ENCODE measurements around the gene RIMBP2.

Gene RIMBP2

DNA sequence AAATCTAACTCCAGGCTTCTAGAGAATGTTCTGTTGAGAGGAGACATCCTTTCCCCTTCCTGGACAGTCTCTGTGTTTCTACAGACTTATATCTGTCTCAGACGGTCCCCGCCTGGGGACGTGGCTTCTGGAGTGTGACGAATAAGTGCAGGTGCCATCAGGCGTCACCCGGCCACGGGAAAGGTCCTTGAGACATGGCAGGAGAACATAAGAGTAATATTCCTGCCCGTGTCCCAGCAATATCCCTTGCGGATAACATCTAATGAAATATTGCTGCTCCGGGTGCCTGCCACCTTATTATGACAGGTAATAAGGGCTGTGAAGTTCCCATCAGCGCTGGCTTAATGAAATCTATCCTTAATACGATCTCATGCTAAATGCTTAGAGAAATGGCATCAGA is 238.8 kb downstream of the RIMBP2 start:
- DNase-seq: no peak

DNA sequence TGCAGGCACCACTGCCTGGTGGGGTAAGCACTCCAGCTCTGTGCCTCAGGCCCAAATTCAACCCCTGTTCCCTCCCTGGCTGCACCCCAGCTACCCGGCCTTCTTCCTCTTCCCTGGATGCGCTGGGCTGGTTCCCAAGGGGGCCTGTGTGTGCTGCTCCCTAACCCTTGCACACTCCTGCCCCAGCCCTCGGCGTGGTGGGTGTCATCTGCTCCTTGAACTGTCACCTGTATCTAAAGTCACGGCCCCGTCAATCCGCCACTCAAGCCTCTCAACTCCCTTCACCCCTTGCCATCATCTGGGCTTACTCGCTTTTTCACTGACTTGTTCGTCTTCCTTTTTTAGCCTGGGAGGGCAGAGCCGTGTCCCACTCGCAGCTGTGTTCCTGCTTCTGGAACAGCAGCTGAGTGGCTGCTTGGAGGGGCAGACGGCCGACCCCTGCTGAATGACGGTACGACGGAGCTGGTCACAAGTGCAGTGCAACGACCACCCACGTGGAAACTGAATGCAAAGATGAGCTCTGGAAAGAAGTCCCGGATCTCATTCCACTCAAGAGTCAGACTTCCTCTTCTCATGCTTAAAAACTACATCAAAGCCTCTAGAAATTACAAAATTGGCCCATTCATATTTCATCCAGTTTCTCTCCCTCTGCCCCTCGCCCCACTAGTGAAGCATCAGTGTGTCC is 239.5 kb downstream of the RIMBP2 start:
- no peak for DNase-seq

DNA sequence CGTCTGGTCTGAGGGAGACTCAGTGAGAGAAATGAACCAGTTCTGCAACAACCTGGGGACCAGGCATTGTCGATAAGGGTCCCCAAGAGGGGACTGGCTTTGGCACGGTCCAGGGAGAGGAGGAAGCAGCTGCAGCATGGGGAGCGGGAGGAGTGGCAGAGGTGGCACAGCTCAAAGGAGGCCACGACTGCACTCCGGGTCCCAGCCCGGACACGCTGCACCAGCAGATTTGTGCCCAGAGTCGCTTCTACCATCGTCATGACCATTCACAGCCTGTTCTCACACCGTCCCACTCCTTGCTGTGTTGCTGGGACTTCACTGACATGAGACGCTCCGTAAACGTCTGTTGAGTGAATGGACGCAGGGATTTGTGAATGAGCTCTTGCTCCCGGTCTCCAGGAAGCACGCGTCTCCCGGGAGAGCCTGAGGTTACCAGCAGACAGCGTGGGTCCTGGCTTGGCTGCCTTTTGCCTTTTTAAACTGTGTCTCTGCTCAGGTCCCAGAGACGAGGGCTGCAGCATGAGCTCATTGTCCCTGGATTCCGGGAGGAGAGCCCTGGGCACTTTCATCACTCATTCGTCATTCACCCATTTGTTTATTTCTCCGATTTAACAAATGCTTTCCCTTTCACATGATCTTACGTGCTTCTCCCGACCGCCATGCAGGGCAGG is 241.4 kb downstream of the RIMBP2 start:
- no peak for DNase-seq

DNA sequence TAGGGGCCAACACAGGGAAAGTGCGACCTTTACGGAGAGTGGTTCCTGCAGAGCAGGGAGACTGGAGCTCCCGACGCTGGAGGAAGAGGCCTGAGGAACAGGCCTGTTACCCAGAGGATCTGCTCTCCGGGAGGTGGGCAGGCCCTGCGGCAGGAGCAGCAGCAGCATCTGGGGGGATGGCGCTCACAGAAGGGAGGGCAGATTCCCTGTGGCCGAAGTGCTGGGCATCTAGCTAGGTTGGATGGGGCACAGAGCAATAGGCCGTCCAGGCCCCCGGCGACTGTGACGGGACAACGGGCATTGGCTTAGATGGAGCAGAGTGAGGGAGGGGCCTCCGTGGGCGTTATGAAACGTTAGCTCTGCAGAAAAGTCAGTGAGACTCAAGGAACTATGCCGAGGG is 242.8 kb downstream of the RIMBP2 start:
- no peak for DNase-seq

DNA sequence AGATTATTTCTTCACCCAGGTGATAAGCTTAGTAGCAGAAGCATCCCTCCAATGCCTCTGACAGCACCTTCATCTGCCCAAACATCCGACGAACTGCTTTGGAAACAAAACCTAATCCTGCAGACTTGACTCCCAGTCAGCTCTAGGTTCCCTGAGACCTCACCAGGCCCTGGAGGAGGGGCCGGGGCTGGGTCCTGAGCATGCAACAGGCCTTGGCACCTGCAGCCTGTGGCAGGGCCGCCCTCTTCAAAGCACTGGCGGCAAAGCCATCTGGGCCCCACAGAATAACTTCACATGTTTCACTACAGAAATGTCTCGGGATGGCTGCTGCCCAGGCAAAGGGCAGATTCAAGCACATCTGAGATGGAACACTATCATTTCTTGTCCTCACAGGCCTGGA is 245.1 kb downstream of the RIMBP2 start:
- DNase-seq: no peak

DNA sequence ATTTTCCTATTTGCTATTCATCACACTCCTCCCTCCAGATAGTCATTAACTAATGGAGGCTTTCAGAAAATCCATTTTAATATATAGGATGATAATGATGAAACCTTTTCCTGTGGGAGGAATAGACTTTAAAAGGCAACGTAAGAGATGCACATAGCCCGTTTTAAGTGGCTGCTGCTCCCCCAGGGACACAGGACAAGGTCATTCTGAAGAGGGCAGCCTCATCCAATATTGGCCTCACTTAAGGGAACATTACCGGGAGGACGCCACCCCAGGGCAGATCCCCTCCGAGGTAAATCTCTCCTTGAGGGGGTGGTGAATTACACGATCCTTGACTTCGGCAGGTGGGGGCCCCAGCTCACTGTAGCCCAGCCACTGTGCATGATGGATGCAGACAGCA is 246.5 kb downstream of the RIMBP2 start:
- no peak for DNase-seq

DNA sequence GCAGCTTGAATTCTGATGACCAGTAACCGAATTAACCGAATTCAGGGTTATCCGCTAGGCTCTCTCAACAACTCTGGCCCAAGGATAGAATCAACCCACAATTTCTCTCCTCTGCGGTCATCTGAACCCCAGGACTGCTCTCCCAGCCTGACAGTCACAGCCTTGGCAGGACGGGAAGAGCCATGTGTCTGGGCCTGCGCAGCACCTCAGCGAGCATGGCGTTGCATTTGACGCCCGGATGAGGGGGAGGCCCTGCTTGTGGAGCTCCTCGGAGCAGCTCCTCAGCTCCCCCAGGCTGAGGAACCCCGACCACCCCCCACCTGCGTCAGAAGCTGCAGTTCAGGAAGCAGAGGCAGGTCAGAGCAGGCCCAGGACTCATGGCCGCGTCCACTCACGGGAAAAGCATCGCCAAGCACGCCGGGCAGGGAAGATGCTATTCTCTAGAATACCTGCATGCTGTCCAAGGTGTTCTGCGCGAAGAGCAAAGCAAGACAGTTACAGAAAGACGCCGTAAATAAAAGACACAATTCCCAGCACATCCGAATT is 247.3 kb downstream of the RIMBP2 start:
- no peak for DNase-seq

DNA sequence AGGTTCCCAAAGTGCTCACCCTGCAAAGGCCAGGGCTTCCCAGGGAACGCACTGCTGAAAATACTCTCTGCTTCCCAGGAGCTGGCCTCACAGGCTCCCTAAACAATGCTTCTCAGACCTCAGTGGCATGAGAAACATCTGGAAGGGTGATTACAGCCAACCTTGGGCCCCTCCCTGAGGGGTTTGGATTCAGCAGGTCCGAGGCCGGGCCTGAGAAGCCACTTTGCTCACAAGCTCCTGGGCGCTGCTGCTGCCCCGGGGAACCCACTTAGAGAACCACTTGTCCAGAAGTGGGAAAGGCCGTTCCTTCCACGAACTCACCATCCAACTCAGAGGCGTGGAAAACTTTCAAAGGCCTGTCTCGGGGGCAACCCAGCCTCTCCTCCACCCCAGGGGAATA is 247.9 kb downstream of the RIMBP2 start:
- DNase-seq: no peak

DNA sequence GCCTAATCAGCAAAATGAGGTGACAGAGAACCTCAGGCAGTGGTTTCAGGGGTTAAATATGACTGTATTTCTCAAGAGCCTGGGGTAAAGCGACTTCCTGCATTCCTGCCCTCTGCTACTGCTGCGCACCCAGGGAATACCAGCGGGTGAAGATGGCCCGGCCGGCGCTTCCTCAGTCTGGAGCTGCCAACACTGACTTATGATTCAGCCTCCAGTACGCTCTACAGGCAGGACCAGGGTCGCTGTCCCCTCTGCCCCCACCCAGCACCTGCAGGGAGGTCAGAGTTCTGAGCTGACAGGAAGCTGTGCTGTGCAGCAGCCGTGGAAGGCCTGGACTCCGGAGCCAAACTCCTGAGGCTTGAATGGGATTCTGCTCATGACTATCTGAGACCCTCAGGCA is 250.5 kb downstream of the RIMBP2 start:
- no peak for DNase-seq

DNA sequence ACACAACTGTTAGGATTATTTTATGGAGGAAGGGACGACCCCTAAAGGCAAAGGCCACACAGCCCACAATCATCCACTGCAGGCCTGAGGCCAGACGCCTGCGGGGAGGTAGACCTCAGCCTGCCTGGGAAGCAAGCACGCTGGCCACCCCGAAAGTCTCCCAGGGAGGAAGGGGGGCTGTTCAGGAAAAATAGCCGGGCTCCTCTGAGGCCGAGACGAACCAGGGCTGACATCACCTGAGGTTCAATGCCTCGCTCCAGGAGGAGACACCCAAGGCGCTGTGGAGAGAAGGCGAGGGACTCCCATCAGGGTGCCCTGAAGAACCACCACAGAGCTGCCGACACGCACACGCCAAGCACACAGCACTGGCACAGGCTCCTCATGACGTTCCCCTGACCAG is 251.1 kb downstream of the RIMBP2 start:
- no peak for DNase-seq

DNA sequence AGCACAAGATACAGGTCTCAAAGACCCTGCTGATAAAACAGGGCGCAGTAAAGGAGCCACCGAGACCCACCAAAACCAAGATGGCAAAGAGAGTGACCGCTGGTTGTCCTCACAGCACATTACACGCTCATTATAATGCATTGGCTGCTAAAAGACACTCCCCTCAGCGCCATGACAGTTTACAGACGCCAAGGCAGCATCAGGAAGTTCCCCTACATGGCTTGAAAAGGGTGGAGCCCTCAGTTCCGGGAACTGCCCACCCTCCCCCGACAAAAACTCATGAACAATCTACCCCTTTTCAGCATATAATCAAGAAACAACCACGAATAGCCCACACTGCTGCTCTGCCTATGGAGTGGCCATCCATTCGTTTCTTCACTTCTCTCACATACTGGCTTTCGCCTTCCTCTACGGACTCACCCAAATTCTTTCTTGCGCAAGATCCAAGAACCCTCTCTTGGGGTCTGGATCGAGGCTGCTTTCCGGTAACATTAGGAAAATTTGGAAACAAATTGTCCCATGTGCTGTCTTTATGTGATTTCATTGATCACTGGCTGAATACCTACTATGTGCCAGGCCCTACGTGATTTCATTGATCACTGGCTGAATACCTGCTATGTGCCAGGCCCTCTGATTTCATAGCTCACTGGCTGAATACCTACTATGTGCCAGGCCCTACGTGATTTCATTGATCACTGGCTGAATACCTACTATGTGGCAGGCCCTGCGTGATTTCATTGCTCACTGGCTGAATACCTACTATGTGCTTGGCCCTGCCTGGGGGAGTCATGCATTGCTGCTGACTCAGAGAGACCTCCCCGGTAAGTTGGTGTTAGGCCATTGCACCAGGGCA is 252.1 kb downstream of the RIMBP2 start:
- DNase-seq: peak; percentile 29

DNA sequence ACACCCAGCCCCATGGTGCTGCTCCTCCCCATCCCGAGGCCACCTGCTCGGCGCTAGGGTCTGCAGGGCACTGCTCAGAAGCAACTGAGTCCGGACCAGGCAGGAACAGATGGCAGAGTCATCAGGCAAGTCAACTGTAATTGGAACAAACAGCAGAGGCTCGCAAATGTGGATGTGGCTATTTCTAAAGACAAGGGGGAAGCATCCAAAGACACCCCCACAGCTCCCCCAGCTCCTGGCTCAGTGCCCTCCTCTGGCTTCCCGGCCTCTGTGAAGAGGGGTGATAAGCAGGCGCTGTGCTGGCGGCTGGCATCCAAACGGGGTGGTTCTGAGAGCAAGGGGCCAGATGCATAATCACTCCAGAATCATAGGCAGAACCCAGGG is 252.8 kb downstream of the RIMBP2 start:
- no peak for DNase-seq

DNA sequence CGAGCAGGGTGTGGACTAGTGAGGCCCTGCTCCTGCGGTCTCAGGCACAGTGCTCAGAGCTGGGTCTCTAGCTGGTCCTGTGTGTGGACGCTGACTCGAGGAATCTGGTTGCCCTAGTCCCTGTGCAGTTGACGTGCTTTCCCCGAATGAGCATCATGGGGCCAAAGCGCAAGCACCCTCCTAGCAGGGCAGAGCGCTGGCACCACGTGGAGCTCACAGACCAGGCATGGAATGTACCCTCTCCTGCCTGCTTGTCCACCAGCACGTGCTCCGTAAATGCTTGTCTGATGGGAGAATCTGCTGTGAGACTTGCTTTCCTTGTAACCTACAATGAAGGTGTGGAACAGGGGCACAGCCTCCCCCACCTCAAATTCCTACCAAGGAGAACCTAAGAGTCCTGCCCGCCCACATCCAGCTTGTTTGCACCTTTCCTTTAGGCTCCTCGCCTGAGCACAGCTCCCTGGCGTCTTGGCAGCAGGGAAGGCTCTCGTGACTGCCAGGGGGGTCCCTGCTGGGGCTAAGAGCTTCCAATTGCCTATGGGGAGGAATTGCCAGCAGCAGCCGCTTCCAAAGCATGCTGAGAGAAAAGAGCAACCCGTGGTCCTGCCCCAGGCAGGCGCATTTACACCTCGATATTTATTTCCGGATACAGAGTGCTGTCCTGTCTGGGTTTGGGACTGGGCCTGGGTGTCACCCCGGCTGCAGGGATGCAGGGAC is 253.4 kb downstream of the RIMBP2 start:
- DNase-seq: no peak

DNA sequence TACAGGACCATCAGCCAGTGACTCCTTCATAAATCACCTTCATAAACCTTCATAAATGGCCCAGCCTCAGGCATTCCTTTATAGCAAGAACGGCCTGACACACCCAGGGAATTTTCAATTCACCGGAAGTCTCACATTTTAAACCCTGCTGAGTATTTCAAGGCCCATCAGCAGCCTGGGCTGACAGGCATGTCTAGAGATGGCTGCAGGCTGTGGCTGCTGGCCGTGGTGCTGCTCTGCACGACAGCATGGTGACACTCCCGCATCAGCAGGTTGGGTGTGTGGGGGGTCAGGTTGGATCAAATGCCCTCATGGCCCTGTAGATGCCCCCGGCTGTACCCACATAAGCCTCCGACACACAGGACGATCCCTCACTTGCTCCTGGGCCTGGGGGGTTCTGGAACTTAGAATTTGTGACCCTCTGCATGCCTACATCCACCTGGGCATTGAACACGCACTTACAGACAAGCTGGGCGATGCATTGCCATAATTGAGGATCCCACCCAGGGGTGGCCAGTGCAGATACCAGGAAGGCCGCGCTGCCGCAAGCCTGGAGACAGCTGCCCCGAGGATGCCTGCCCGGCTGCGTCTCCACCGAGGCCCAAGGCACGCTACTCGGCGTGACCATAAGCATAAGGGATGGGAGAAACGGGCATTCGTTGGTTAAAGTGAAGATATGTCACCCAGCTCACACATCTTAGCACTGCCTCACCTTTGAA is 254.1 kb downstream of the RIMBP2 start:
- DNase-seq: no peak

DNA sequence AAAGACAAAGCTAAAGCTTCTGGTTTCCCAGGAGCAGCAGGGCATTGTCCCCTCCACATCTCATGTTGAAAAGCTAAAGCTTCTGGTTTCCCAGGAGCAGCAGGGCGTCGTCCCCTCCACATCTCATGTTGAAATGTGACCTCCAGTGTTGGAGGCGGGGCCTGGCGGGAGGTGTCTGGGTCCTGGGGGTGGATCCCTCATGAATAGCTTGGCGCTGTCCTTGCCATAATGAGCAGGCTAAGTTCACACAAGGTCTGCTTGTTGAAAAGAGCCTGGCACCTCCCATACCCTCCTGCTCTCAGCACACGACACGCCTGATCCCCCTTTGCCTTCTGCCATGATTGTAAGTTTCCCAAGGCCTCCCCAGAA is 254.7 kb downstream of the RIMBP2 start:
- DNase-seq: no peak

DNA sequence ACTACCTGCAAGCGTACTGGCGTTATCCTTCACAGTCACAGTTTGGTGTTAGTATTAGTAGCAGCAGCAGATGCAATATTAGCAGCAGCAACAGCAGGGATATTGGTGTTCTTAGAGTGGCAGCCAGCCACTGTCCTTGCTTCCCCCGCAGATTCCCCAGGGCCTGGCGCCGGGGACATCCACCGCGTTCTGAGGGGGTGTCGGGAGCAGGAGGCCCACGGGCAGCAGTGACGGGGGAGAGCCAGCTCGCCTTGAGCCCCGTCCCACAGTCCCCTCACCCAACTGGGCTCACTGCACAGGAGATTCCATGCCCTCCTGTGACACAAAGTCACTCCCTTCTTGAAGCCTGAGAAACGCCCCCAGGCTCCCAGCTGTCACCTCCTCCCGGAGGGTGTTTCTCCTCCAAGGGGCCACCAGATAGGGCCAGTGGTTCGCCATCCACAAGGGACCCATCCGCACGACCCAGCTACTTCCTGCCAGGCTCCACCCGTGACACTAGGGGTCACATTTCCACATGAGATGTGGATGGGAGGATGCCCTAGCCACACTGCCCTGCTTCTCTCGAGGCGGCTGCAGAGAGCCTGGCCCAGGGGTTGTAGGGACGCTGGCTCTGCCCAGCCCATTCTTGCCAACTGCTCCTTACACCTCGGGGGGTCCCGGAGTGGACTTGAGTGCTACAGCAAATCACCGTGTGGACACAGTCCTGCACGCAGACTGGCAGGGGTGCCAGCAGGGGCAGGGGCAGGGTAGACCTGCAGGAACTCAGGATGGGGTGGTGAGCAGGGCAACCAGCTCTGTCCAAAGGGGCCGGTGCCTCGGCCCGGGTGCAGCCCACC is 255.3 kb downstream of the RIMBP2 start:
- DNase-seq: no peak

DNA sequence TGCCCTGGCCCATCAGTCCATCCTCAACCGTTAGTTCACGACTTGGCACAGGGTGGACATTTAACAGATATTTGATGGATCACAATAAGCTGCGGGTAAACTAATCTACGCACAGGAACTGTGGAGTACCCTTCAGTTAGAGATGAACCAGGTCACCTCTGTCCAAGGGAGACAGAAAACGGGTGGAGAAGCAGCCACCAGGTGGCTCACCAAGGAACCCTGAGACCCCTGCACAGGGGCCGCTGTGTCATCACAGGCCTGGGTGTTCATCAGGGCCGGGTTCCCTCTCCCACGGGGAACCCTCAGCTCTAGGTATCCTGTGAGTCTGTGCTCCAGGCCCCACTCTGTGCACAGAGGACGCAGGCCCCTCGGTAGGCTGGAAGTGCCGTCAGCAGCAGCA is 256.2 kb downstream of the RIMBP2 start:
- DNase-seq: no peak

DNA sequence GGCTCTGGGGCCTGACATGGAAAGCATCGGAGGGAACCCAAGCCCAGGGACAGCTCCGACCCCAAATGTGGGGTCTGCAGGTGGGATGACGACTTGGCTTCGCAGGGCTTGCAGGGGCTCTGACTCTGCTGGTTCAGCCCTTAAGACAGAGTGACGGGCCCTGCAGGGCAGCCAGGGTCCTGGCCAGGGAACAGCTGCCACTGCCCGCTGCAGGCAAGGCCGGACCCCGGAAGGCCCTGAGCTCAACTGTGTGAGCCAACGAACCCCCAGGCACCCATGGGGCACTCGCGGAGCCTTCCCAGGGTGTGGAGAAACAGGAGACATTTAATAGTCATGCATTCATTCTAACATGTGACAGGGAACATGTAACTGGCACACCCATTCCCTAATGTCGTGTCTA is 257.8 kb downstream of the RIMBP2 start:
- DNase-seq: no peak

DNA sequence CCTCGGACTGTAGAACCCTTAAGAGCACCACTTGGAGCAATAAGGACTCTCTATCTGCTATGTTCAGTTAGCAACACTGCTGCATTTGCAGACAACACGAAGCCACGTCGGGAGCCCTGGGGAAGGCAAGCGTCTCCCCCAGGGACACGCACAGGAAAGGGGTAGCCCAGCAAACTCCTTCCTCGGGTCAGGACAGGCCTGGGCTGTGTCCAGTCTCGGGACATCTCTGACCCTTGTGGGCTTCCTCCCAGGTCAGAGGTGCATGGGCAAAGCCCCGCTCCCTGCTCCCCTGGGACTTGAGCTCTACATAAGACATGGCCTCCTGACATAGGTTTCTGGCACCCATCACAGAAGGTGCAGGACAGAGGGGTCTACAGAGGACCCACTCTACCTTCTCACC is 258.9 kb downstream of the RIMBP2 start:
- no peak for DNase-seq

DNA sequence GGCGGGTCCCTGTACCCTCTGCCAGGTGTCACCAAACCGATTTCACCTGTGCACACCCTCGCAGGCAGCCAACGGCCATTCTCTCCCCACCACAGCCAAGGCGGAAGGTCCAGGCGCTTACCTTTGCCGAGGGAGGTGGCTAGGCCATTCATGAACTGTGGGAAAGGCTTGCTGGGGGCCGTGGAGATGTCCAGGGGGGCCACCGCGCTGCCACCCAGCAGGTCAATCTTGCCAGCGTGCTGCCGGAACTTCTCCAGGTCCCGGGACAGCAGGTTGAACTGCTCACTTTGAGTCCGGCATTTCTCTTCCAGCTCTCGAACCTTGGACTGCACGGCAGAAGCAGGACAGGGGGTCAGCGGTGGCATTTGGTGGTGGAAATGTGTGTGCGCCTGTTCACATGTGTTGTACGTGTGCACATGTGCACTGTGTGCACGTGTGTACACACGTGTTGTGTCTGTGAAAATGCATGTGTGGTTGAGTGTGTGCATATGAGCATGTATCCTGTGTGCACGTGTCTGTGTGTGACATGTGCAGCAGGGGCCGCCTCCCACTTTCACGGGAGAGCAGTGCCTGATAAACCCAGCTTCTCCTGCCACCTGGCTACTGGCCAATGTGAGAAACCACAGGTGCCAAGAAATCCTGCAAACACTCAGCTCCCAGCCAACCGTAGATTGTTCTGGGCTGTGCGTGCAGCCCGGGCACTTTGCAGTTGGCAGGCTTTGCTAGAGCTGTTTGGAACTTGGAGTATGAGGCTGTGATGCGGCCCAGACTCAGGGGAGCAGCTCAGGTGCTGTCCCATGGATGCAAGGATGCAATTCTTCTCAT is 259.5 kb downstream of the RIMBP2 start:
- no peak for DNase-seq

DNA sequence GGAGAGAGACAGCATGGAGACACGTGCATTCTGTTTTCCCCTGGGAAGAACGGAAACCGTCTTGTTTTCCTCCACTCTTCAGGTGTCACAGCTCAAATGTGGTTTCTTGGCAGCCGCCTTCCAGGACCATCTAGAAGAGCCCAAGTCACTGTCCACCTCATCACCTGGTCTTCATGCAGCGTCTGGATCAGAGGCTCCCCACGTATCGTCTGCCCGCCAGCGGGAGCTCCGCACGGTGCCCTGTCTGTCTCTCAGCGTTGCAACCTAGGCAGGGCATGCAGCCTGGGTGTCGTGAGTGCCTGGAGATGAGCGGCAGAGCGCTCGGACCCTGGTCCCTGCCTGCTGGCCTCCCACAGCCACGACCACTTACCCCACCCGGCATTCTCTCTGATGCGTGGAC is 260.9 kb downstream of the RIMBP2 start:
- DNase-seq: no peak

All from OCI-M1 (cell line).